Urinary bladder (tissue), 4 donors: Measurements from ENCODE around the gene WNT9B. TPM values are rescaled to one million over a fixed set of nuclear protein-coding genes. Genes with fewer than 3 reads are reported as not detected.
"Not testable (repeated sequence)": the region's sequence is repeated elsewhere in the genome, so short reads cannot be mapped to it uniquely, and the experiment has no call there.

Experiments used
- DNase-seq: peaks from one replicate; pipeline ENCODE4 v3.0.0-alpha.2; 2015; ENCODE audit errors: extremely low spot score
- H3K27ac ChIP-seq: one replicate; pipeline ENCODE4 v1.5.1; 2013; ENCODE audit warnings: low read depth, mild to moderate bottlenecking, moderate library complexity
- H3K36me3 ChIP-seq: one replicate; pipeline ENCODE4 v1.6.1; 2013; ENCODE audit warnings: mild to moderate bottlenecking, moderate library complexity; ENCODE audit not compliant: insufficient read depth
- H3K4me1 ChIP-seq: one replicate; pipeline ENCODE4 v1.6.1; 2013; ENCODE audit warnings: mild to moderate bottlenecking, moderate library complexity; ENCODE audit not compliant: insufficient read depth
- H3K4me3 ChIP-seq: one replicate; pipeline ENCODE4 v1.5.1; 2013; ENCODE audit warnings: low read depth, low read length
- WGBS: extraction: QIAGEN DNeasy Blood & Tissue Kit; methylation state at CpG from one replicate; pipeline ENCODE4 v1.1.7; 2013; 5-methylcytosine and 5-hydroxymethylcytosine counted together
- polyA plus RNA-seq: library from polyadenylated mRNA; stranded (reverse); fragments of 200-250 nt; gene quantifications from one replicate; pipeline ENCODE4 v1.2.3, GENCODE V29; 2013
- total RNA-seq: library from RNA; depleted of rRNA; stranded (reverse); fragments of >200 nt; gene quantifications from one replicate; pipeline ENCODE4 v1.2.3, GENCODE V29; 2014
- donor health status: healthy with polysubstance abuse.
- donor health status: healthy.

The WNT9B gene
- total and polyA plus RNA-seq, 2 donors, result 0.48 TPM; not detected in 1

- WGBS, result 79% methylated on average over 4 of the region's 4 CpGs
- Histone ChIP-seq H3K4me3 (no peak overlapping the region), H3K27ac (no peak overlapping the region), H3K4me1 (no peaks in the 10 kb centered on the region), H3K36me3 (no peaks in the 10 kb centered on the region)
- DNase-seq, result no peak
Observed at GRCh38 chr17:46903762-46904672, 52.6 kb downstream of the WNT9B start.

- Histone ChIP-seq H3K27ac (no peak overlapping the region), H3K36me3 (no peaks in the 10 kb centered on the region), H3K4me3 (no peak overlapping the region), H3K4me1 (no peaks in the 10 kb centered on the region)
- DNase-seq, result no peak
- WGBS, result 48% methylated on average over 14 of the region's 14 CpGs
Observed at GRCh38 chr17:46908068-46908737, 56.8 kb downstream of the WNT9B start.

DNA sequence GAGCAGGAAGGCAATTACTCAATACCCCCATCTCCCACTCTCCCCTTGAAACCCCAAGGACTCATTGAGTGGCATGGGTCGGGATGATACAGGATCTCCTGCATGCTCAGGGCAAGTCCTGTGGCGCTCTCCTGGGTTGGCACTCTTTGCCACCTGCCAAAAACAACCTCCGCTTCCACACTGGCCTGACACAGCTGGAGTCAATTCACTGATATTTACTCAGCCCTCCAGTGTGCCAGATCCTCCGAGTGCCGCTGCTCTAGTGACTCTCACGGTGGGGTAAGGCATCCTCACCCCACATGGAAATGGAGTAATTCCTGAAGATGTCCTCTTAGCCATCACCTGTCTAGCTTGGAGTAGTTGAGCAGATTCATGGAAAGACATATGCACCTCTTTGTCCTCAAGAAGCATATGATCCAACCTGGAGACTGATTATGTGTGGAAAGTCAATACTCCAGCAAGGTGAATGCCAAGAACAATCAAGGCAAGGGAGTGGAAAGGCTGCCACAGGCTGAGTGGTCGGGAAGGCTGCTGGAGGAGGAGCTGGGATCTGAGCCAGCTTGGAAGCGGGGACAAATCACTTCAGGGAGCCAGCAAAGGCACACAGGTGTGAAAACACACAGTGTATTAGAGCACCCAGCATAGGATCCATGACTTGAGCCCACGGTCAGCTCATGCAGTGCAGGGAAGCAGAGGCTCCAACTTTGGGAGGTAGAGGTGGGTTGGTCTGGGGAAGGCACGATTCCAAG lies 59.0 kb downstream of the WNT9B start:
- no peak overlapping the region for H3K27ac ChIP-seq
- H3K4me1 ChIP-seq, result no peaks in the 10 kb centered on the region
- no peak for DNase-seq
- H3K4me3 ChIP-seq, result no peak overlapping the region
- no peaks in the 10 kb centered on the region for H3K36me3 ChIP-seq
- WGBS, result 70% methylated on average over 10 of the region's 10 CpGs

DNA sequence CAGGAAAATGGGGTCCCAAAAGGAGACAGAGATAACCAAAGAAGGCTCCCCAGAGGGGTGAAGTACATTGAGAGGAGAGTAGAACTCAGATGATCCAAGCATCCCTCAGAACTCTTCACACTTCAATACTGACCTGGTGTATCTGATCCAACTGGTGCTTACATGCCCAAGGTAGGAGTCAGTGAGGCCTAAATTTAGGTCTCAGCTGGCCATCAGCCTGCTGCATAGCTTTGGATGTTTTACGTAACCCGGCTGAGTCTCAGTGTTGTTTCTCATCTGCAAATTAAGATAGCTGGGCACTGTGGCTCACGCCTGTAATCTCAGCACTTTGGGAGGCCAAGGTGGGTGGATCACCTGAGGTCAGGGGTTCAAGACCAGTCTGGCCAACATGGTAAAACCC lies 59.9 kb downstream of the WNT9B start:
- H3K36me3 ChIP-seq, result no peaks in the 10 kb centered on the region
- H3K27ac ChIP-seq, result no peak overlapping the region
- DNase-seq, result no peak
- WGBS, result 75% methylated on average over 3 of the region's 3 CpGs
- no peaks in the 10 kb centered on the region for H3K4me1 ChIP-seq
- no peak overlapping the region for H3K4me3 ChIP-seq

DNA sequence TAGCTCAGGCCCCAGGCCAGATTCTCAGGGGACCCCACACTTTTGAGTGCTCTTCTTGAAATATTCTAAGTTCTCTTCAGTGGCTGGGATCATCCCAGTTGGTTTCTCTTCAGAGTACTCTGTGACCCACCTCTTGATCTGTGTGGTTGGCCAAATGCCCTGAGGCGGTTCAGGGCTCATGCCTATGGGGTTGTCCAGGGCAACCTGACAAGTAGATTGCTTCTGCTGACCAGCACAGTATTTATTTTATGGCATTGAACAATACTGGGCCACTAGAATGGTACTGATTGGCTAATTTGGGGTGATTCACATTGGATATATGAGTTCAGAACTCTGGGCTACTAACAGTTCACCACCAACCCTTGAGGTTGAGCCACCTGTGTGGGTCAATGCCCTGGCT lies 64.2 kb downstream of the WNT9B start:
- Histone ChIP-seq H3K4me1 (no peaks in the 10 kb centered on the region), H3K4me3 (no peak overlapping the region), H3K36me3 (no peaks in the 10 kb centered on the region), H3K27ac (no peak overlapping the region)
- no peak for DNase-seq
- WGBS, result 53% methylated on average over 1 of the region's 1 CpG

DNA sequence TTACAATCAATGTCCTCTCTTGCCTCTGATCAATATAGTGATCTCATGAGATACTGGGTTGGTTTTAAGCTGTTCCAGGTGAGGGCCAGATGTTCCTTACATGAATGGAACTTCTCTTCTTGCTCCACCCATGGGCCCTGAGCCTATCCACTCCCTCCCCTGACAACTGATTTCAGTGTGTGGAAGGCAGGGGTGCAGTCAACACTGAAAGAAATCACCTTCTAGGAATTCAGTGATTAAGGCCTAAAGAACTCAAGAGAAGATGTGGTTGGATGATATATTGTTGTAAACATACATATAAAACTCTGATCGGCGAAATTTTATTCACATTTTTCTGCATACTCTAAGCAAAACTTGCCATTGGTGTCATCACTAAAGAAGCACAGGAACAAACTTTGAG lies 64.8 kb downstream of the WNT9B start:
- no peaks in the 10 kb centered on the region for H3K36me3 ChIP-seq
- H3K27ac ChIP-seq, result no peak overlapping the region
- no peak for DNase-seq
- no peak overlapping the region for H3K4me3 ChIP-seq
- 78% methylated on average over 2 of the region's 2 CpGs for WGBS
- no peaks in the 10 kb centered on the region for H3K4me1 ChIP-seq

DNA sequence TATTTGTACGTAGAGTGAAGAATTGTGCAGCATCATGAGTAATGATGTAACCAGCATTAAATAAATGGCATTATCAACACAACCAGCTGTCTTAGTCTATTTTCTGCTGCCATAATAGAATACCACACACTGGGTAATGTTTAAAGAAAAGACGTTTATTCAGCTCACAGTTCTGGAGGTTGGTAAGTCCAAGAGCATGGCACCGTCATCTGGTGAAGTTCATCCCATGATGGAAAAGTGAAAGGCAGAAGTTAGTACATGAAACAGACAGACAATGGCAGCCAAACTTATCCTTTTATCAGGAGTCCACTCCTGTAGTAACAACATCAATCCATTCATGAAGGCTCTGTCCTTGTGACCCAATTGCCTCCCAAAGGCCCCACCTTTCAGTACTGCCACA lies 65.2 kb downstream of the WNT9B start:
- Histone ChIP-seq H3K4me3 (no peak overlapping the region), H3K36me3 (no peaks in the 10 kb centered on the region), H3K4me1 (no peaks in the 10 kb centered on the region), H3K27ac (no peak overlapping the region)
- DNase-seq, result no peak
- 86% methylated on average over 3 of the region's 3 CpGs for WGBS

GRCh38 chr17:46917041-46917440 lies 65.7 kb downstream of the WNT9B start:
- Histone ChIP-seq H3K36me3 (no peaks in the 10 kb centered on the region), H3K4me1 (no peaks in the 10 kb centered on the region), H3K27ac (no peak overlapping the region), H3K4me3 (no peak overlapping the region)
- DNase-seq, result no peak

DNA sequence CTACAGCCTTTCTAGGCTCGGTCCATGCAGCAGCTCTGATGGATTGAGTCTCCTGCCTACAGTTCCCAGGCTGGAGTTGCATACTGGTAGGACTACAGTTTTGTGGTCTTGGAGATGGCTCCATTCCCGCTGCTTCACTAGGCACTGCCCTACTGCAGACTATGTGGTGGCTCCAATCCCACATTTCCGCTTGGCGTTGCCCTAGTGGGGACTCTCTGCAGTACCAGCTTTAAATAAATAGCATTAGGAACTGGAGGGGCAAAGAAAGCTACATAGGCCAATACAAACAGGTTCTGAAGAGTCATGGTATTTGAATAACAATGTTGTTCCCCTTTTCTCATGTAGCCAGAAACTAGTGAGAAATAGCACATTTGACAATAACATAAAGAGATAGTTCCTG lies 66.1 kb downstream of the WNT9B start:
- H3K4me3 ChIP-seq, result no peak overlapping the region
- 75% methylated on average over 4 of the region's 4 CpGs for WGBS
- no peak for DNase-seq
- H3K27ac ChIP-seq, result no peak overlapping the region
- H3K4me1 ChIP-seq, result no peaks in the 10 kb centered on the region
- no peaks in the 10 kb centered on the region for H3K36me3 ChIP-seq

- not testable (repeated sequence) for H3K27ac ChIP-seq, H3K4me1 ChIP-seq, DNase-seq, H3K36me3 ChIP-seq, H3K4me3 ChIP-seq
- 73% methylated on average over 4 of the region's 4 CpGs for WGBS
Observed at GRCh38 chr17:46921962-46922361, 70.6 kb downstream of the WNT9B start.

- Histone ChIP-seq H3K27ac (no peak overlapping the region), H3K4me1 (no peaks in the 10 kb centered on the region), H3K36me3 (no peaks in the 10 kb centered on the region), H3K4me3 (peak overlapping the region; percentile 86)
- DNase-seq, result no peak
- WGBS, result under 1% methylated on average over 6 of the region's 6 CpGs
Observed at GRCh38 chr17:46922487-46922803, 71.1 kb downstream of the WNT9B start.

- under 1% methylated on average over 52 of the region's 52 CpGs for WGBS
- Histone ChIP-seq H3K4me1 (no peaks in the 10 kb centered on the region), H3K4me3 (peak within 1 kb of the TSS; percentile 86), H3K27ac (peak within 1 kb of the TSS; percentile 99), H3K36me3 (no peaks in the 10 kb centered on the region)
- DNase-seq, result peak; percentile 87
Observed at GRCh38 chr17:46922804-46923635, 71.6 kb downstream of the WNT9B start, which contains the start of gene GOSR2. GOSR2 (plus strand) TSS chr17:46923160; CDS start chr17:46923193, 33 bp downstream.

- Histone ChIP-seq H3K4me1 (no peaks in the 10 kb centered on the region), H3K36me3 (no peaks in the 10 kb centered on the region), H3K27ac (no peak overlapping the region), H3K4me3 (no peak overlapping the region)
- no peak for DNase-seq
- WGBS, result 85% methylated on average over 5 of the region's 5 CpGs
Observed at GRCh38 chr17:46925185-46925868, 73.9 kb downstream of the WNT9B start.
